NCI-H2171 treated with DMSO at 0.1 percent for 48 hours (cell line): Measurements from ENCODE around the gene TCF20.

Experiments used
- DNase-seq: peaks from one replicate; lab custom pipeline; 2025; lab: John Stamatoyannopoulos, UW

Gene TCF20

GRCh38 chr22:42282252-42282942 is 11.9 kb upstream of the TCF20 start:
- DNase-seq, result no peak

GRCh38 chr22:42281706-42282251 is 11.3 kb upstream of the TCF20 start:
- DNase-seq, result no peak

DNA sequence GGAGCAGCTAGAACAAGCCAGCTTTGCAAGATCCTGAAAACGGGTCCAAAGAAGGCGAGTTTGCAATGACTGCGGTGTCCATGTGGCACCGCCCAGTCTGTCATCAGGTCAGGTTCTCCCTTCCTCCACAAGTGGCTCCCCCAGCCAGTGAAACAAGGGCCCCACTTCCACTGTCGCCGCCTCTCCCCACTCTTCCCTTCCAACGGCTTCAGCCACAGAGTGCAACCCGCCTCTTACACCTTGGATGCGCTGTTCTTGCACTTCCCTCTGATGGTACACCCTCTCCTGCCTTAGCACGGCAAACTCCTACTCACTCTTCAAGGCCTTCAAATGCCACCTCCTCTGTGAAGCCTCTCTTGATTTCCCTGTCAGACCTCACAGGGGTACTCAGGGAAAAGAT is 10.8 kb upstream of the TCF20 start:
- no peak for DNase-seq

GRCh38 chr22:42280836-42281235 is 10.4 kb upstream of the TCF20 start:
- no peak for DNase-seq

DNA sequence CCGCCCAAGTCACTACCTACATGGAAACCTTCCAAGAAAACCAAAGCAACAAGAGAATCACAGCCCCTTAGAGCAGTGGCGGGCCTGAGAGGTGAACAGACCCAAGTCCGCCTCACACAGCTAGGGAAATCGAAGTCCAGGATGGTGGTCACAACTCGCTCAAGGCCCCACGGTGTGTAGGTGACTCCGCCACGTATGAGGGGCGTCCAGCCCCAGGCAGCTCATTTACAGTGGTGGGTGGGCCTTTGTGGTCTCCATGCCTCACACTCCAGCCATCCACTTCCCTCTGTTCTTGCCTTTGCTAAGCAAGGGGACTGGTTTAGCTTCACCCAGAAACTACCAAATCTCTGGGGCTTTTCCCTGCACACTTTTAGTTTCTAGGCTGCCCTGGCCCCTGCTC is 9.7 kb upstream of the TCF20 start:
- no peak for DNase-seq

DNA sequence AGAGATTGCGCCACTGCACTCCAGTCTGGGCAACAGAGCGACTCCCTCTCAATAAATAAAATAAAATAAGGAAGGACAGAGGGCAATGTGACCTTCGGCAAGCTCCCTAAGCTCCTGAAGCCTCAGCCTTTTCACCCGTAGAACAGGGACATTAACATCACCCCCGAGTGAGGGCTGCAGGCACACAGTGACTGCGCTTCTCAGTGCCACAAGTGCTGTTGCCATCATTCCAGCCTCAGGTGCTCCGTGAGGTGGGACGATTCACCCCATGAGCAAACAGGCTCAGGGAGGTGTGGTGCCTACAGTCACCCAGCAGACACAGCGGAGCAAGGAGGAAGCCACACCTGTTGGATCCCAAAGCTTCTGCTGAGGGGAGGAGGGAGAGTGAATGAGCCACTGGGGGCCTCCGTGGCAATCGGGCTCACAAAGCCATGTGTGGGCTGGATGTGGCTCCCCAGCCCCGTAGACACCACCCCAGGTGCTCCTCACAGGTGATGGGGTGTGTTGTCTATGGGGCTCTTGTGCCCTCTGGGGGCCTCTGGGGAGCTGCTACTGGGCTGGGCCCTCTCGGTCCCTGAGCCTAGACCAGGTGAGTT is 9.1 kb upstream of the TCF20 start:
- DNase-seq, result no peak

GRCh38 chr22:42277988-42278776 is 7.7 kb upstream of the TCF20 start:
- peak; percentile 78 for DNase-seq

DNA sequence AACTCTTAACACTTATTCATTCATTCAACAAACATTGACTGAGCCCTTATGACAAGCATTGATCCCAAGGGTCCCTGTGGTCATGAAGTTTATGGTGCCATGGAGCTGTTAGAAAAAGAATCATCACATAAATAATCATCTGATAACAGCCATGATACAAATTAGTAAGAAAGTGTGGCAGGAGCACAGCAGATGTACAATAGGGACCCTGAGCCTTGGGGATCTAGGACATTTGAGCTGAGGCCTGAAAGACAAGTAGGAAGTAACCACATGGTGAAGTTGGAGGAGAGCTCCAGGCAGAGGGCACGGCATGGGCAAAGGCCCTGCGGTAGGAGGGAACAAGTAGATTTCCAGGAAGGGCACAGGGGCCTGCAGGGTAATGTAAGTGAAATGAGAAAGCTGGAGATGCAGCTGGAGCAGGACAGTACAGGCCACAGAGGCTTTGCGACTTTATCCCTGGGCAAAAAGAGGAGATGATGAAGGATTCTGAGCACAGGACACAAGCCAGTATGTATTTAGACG is 6.8 kb upstream of the TCF20 start:
- DNase-seq, result no peak

DNA sequence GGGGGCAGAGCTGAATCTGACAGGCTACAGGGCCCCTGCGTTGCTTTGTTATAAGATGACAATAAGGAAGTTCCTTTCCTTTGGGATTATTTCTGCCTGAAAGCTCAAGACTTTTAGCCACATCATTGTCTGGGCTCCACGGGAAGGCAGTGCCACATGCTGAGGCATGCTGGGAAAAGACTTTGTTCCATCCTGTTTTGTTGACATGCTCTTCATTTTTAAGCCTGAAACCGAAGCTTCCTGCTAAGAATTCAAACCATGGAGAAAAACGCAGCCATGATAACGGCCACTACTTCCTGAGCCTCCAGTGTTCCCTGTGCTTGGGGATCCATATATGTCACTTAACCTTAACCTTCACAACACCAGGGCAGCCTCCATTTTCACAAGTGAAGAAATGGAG is 5.5 kb upstream of the TCF20 start:
- DNase-seq, result no peak

GRCh38 chr22:42275176-42275575 is 4.7 kb upstream of the TCF20 start:
- no peak for DNase-seq

GRCh38 chr22:42273855-42274451 is 3.5 kb upstream of the TCF20 start:
- peak; percentile 78 for DNase-seq

GRCh38 chr22:42272431-42272999 is 2.1 kb upstream of the TCF20 start:
- no peak for DNase-seq

DNA sequence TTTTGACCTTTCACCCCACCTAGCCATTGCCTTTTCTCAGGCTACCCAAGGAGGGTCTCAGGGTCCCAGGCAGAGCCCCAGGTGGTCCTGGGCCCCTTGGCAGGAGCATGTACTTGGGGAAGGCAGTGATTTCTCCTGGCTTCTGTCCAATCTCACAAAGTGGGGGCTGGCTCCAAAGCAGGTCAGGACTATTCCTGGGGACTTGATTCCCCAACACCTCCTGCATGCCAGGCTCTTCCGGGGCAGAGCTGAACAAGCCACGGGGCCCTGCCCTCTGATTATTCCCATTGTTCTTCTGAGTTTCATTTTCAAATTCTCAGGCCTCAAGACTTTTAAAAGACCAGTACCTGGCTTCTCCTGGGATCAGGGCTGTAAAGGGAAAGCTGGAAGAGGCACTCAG is 1.5 kb upstream of the TCF20 start:
- no peak for DNase-seq

DNA sequence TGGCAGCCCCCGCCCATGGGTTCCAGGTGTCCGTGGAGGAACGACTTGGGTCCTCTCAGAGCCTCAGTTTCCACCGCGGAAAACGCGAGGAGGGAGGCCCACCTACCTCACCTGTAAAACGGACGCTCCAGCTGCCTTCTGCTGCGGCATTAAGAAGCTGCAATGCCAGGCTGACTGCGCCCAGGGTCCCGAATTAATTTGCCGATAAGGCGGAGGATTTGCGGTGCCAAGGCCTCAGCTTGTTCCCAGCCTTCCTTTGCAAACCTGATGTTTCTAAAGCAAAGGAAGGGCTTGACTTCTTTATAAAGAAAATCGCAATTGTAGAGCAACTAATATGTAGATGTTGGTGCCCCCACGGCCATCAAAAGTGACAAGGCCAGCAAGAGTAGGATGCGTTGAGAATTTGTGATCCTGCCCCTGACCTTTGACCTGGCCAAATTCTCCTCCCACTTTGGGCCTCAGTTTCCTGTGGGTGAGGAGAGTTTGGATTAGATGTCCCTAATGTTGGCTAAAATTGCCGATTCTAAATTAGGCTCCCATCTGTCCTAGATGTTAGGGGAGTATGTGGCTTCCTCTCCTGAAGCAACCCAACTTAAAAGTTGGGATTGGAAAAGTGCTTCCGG is 849 bp upstream of the TCF20 start:
- no peak for DNase-seq

DNA sequence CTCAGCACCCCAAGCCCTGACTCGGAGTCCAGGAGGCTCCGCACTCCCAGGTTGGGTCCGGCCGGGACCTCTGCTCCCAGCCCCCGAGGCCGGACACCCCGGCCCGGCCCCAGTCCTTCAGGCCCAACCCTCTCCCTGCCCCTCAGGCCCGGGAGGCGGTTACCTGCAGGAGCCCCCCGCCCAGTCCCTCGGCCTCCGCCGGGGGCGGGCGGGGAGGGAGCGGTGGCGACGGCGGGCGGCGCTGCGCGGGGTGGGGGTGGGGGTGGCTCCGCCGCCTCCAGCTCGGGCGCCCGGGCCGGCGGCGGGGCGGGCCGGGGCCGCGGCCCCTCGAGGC is 310 bp downstream of the TCF20 start:
- DNase-seq, result no peak

DNA sequence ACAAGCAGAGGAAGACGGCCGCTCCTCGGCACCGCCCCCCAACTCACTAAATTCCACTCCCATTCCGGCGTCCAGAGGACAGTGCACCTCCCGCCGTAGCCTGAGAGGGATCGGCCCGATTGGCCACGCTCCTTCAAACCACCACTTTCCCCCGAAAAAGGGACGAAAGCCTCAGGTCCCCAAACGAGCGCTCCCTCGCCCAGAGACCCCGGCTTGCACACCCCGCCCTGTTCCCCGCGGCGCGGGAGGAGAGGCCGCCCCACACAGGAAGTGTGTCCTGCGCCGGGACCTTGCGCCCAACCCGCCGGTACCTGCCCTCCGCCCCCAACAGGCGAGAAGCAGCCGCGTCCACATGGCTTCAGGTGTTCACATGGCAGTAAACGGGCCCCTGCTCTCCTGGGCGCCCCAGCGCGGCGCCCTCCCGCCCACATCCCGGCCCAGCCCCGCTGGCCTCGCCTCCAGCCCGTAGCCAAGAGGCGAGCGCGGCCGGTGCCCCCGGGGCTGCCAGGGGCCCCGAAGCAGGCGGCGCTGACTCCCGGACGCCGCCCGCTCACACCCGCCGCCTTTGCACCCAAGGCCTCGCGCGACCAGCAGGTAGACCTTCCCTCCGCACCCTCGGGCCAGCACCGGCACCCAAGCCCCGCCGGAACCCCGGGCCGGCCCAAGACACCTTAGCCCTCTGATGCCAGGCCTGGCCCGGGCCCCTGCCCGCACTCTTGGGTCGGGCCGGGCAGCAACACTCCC is 849 bp downstream of the TCF20 start:
- peak; percentile 67 for DNase-seq

DNA sequence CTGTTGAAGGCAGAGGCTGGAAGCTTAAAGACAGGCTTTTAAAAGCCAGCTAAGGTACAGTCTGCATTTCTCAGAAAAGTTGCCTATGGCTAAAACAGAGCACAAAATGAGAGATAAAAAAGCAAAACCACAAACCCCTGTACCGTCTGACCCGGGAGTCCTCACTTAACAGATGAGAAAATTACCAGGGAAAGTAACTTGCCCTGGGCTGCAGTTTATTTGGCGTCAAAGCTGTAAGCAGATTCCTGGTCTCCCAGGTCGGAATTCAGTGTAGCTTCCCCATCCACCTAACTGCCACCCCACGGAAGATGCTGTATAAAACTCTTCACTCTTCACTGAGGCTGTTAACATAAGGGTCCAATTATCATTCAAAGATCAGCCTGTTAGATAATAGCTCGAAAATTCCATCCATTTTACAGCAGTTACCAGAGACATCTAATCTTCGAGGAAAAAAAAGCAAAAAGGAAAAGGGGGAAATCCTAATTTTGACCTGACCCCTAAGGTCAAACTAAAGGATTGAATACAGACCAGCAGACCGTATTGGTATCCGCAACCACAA is 1.5 kb downstream of the TCF20 start:
- DNase-seq, result no peak

DNA sequence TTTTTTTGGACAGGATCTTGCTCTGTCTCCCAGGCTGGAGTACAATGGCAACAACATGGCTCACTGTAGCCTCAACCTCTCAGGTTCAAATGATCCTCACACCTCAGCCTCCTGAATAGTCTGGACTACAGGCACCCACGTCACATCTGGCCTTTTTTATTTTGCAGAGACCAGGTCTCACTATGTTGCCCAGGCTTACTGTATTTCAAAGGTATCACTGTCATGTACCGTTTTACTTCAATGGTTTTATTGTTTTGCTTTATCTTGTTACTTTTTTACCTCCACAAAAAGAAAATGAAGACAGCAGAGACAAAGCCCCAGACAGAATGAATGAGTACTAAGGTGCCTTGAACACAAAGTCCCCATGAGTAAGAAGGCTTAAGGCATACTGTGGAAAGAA is 5.1 kb downstream of the TCF20 start:
- no peak for DNase-seq

GRCh38 chr22:42263944-42264343 is 6.5 kb downstream of the TCF20 start:
- DNase-seq, result no peak

- no peak for DNase-seq
Measured at GRCh38 chr22:42262964-42263363, 7.5 kb downstream of the TCF20 start.

DNA sequence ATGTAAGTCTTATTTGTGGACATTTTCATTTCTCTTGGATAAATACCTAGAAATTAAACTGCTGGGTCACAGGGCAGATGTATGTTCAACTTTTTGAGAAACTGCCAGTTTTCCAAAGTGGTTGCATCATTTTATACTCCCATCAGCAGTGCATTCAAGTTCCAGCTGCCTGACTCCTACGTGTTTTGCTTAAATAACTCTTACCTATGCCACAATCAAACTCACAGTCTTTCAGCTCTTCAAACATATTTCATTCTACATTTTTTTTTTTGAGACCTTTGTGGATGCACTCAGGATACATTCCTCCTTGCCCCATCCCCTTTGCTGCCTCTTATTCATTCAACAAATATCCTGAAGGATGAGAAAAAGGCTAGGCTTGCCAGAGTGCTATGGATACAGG is 9.2 kb downstream of the TCF20 start:
- no peak for DNase-seq
